Right kidney (tissue), 1 donor: Measurements from ENCODE around the gene ELOVL4.

Experiments used
- DNase-seq: peaks from one replicate; pipeline ENCODE4 v3.0.0-alpha.2; 2016

Gene ELOVL4

DNA sequence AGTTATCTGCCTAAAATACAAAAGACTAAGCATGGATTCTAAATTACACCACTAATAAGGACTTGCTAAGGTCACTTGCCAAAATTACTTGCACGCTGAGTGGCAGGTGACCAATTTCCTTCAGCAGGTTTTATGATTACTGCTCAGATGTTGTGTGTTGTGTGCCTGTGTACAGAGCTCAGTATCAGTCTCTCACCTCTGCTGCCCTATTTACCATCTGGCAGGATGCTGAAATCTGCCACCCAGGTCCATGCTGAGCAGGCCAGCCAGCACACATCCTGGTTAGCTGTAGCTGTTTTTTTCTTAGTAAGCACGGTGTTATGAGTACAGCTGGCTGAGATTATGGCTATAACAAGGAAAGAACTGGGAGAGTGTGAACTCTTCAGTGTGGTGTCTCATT lies 34.0 kb downstream of the ELOVL4 start:
- DNase-seq: no peak

DNA sequence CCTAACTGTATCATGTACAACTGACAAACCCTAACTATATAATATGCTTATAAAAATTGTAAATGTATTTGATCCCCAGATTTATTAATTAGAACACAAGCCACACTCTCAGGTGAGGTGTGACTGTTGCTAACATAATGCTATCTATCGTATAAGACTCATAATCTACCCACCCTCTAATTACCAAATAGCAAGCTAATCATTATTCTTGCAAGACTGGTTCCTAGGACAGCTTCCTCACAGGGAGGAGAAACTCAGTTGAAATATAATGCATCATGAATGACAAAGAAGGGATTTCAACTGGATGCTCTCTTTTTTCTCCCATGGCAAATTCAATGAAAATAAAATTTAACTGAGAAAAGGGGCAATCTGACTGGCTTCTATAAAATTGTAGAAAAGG lies 35.4 kb downstream of the ELOVL4 start:
- no peak for DNase-seq

DNA sequence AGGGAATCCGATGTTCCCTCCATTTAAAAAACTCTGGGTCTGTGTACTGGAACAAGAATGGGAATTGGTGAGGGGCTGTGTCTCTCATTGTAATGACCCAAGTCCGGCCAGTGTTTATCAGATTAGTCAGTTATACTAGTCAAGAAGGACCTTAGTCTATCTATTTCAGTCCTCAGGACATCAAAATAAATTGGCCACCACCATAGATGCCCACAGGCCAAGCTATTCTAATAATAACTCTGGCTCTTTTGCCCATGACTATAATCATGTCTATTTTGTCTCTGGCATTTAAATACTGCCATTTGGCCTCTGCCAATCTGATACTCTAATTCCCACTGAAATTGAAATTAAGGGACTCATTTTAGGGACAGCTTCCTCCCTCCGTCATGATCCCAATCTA lies 37.8 kb downstream of the ELOVL4 start:
- DNase-seq: no peak

DNA sequence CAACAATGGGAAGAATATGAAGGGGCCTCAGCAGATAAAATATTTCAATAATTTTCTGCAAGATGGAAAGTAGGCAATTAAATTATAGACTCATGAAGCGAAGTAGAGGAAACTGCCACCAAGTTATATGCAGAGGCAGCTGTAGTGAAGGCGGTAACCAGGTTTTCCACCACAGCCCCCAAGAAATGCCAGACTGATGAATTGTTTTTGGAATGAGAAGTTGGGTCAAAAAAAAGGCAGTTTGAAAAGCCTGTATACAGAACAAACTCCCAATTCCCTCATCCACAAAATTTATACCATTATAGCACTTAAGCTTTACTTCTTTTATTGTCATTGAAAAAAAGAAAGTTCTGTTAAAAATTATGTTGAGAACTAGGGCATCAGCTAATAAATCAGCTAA lies 45.3 kb downstream of the ELOVL4 start:
- DNase-seq: no peak

DNA sequence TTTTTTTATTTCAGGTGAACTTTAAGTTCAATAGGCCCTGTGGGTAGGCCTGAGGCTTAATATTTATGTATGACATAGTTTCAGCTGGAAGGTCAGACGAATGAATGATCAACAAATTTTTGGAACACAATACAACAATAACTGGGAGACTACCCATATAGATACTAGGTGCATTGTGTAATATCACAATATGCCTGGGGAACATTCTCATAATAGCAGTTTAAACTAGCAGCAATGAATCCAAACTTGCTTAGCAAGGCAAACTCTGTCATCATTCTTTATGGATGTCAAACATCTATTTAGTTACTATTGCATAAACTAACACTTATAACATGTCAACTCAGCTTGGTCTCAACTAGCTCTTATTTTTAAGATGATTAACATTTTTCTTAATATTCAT lies 49.3 kb downstream of the ELOVL4 start:
- DNase-seq: no peak

DNA sequence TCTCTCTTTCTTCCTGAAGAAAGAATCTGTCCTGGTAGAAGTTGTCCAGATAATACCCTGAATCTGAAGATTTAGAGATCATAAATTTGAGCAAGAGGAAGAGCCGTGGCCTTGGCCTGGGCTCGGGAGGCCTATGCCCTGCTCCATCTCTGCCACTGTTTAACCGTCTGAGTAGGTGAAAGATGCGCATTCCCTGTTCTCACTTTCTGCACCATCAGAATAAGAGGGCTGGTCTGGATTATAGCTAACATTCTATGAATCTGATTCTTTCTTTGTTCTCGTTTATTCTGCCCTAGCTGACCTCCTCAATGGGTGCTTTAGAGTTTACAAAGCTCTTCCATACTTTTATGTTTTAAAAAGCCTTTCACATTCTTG lies 51.3 kb downstream of the ELOVL4 start:
- DNase-seq: no peak

DNA sequence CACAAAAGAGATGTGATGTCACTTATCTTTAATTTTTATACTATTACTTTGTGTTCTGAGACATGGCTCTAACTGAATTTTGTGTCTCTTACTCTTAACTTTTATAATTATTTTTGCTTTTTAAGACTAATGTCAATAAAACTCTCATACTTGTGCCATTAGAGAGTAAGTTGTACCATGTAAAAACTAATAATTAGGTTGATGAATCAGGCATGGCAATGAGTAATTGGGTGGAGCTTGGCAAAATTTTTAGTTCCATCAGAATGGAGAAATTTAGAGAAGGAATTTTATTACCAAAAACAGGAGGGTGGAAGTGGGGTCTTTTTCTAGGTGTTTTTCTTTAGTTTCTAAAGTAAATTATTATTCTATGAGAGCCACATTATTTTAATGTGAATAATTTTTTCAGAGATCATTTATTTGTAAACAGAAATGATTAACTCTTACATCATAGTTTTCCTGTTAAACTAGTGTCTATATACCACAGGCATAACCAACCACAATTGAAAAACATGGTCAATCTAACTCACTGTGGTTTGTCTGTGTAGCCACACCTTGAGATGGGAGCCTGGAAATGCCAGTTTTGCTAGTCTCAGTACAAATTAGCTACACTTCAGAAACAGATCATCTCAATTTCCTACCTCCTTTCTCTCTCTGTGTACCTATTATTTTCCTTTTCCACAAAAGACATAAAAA lies 51.8 kb downstream of the ELOVL4 start:
- no peak for DNase-seq

DNA sequence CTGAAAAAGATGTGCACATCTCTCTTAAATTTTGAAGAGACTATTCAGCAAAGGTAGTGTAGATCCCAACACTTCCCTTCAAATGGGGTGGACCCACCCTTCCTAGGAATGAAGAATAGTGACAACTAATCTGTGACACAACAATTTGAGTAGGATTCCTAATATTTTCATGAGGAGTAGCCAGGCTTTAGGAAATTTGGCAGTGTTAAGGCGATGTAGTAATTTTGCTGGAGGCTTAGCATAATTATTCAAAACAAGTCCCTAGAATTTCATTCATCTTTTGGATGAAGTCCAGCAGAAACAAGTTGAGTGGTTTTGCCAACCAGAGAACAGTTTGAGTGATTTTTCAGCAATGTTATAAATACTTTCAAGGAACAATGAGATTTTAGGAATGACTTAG lies 52.4 kb downstream of the ELOVL4 start:
- no peak for DNase-seq

DNA sequence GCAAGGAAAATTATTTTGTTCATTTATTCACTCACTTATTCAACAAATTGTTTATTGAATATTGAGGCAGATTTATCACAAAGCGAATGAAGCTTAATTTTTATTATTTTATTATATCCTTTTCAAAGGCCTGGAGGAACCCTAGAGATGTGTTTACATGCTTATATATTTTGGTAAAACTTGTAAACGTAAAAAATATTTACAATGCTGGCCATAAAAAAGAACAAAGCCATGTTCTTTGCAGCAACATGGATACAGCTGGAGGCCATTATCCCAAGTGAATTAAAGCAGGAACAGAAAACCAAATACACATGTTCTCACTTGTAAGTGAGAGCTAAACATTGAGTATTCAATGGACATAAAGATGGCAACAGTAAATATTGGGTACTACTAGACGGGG lies 58.8 kb downstream of the ELOVL4 start:
- no peak for DNase-seq

DNA sequence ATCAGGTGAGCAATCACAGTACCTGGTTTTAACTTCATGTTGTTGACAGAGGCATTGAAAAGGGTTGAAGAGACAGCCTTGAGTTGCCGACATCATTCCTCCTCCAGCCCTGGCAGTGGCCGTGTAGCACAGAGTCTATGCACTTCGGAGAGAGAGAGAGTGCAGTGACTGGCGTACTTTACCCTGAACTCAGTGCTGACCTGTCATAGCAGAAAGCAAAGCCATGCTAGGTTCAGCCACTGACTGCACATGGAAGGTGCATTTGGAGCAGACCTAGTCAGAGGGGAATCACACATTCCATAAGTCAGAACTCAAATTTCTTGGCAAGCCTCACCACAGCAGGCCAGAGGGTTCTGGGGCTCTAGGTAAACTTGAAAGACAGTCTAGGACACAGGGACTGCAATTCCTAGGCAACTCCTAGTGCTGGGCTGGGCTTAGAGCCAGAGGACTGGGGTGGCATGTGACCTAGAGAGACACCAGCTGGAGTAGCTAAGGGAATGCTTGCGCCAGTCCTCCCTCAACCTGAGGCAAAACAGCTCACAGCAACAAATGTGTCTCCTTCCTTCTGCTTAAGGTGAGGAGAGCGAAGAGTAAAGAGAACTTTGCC lies 69.1 kb downstream of the ELOVL4 start:
- no peak for DNase-seq

DNA sequence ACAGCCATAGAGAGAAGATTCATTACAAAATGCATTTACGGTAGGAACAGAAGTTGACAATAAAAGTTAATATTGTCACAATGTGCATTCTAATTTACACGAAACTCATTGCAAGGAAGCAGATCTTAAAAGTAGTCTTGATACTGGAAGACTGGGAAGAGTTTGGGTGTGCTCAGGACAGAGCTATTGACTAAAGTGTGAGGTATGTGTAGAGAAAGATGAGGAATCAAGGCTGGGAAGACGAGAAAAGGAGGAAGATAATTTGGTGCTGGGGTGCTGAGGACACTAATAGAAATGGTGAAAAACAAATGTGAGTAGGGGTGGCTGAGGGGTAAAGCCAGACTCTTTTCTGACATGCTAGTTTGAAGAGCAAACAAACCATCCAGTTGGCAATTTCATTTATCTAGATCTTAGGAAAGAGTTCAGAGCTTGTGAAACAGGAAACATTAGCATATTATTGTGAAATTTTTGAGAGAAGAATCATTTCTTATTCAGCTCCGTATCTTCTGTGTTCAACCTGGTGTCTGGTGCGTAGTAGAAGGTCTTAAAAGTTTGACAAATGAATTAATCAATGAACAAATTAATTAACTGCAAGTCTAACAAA lies 72.7 kb downstream of the ELOVL4 start:
- no peak for DNase-seq

DNA sequence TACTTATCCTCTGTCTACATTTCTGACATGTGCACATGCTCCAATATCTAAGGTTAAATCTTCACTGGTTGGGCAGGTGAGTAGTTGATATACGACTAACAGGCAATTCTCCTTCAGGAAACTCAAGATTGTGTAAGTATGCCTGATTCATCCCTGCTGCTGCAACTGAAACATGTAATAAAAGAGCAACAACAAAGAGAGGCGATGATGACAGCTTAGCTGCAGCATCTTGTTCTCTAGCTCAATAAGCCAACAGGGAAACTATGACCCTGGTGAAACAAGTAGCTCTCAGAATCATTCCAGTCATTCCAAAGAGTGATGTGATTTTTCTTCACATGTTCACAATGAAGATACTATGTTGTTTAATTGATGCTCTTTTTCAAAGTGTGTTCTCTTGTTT lies 74.4 kb downstream of the ELOVL4 start:
- DNase-seq: no peak

DNA sequence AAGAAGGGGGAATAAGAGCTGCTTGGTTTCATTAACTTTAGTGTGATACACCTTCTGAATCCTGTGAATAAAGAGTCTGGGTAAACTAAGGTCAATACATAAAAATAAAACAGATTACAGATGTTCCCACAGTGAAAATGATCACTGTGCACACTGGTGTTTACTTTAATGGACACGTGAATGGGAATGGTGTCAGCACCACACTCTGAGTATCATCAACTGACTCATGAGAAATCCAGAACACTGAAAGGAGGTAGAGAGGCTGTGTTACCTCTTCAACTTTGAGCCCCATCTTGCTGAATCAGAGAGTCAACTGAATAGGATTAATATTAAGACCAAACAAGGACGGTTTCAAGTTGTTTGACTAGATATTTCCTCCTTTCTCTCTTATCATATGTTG lies 75.0 kb downstream of the ELOVL4 start:
- no peak for DNase-seq

DNA sequence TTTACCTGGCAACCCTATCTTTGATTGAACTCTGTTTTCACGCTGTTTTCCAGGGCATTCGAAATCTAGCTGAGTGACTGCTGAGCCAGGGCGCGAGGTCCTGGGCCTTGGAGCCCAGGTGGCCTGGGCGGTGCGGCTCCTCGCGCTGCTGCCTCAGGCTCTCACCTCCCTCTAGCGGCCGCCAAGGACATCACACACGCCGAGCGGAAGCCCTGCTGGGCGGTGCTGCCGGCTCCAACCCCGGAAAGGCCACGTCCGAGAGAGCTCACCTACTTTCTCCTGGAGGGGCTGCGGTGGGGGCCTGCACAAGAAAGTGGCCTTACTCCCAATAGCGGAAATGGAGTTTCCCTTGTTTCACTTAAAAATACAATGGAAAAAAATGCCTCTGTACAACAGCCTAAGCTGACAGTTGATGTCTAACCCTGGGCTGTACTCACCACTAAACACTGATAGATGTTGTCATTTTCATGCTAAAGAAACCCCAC lies 77.7 kb downstream of the ELOVL4 start:
- DNase-seq: peak; percentile 68

DNA sequence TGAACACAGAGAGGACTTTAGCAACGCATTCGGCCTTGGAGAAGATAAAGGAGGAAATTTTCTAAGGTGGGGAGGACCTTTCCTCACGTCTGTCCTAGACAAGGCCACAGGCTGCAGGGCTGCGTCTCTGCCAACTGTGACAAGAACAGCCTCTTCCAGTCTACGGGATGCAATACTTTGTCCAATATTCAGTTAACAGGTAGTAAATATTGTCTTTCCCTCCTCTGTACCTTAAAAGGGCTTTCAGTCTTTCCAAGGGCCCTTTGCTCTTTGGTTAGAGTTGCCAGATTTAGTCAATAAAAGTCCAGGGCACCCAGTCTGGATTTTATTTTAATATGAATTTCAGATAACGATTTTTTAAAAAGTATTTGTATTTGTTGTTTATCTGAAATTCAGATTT lies 78.2 kb downstream of the ELOVL4 start:
- no peak for DNase-seq

DNA sequence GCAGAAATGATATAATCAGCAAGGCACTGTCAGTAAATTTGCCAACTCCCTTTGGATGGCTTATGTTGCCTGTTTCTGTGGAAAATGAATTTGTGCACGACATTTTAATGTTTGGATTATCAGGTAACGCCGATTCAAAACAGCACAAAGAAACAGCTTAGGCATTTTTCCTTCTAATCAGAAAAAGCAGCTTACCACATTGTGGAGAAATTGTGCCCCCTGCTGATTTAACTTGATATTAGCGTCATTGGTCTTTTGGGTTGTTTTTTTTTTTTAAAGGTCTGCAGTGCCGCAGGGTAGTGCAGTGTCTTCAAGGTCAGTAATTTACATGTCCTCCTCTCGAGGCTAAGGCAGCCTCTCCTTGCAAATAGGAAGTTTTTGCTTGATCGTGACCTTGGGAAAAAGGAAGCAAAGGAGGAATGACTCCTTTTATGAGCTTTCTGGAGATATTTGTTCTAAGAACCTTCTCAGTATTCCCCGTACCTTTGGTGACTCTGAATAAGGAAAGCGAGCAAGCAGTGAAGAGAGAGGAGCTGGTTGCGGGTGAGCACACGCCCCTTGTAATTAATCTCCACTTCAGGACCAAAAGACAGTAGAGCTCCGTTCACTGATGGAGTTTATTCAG lies 79.1 kb downstream of the ELOVL4 start:
- DNase-seq: peak; percentile 50
